Embryonic facial prominence (tissue), 1 donor: ENCODE data around the gene YPEL1.
"Not testable (repeated sequence)": the region's sequence is repeated elsewhere in the genome, so short reads cannot be mapped to it uniquely, and the experiment has no call there.

Experiments used
- DNase-seq: peaks from one replicate; pipeline ENCODE4 v3.0.0-alpha.2; 2016; ENCODE audit errors: extremely low spot score

YPEL1 gene

GRCh38 chr22:21683401-21683811 lies 52.2 kb downstream of the YPEL1 start:
- DNase-seq: no peak

- DNase-seq: no peak
Observed at GRCh38 chr22:21682385-21683175, 53.0 kb downstream of the YPEL1 start.

GRCh38 chr22:21681566-21682370 lies 53.8 kb downstream of the YPEL1 start:
- no peak for DNase-seq

- DNase-seq: no peak
Observed at GRCh38 chr22:21680830-21681565, 54.6 kb downstream of the YPEL1 start.

- DNase-seq: no peak
Observed at GRCh38 chr22:21679383-21679782, 56.2 kb downstream of the YPEL1 start.

GRCh38 chr22:21678842-21679241 lies 56.8 kb downstream of the YPEL1 start:
- DNase-seq: not testable (repeated sequence)

GRCh38 chr22:21677606-21678443 lies 57.8 kb downstream of the YPEL1 start:
- DNase-seq: no peak

GRCh38 chr22:21674638-21675245 lies 60.9 kb downstream of the YPEL1 start:
- no peak for DNase-seq

- no peak for DNase-seq
Observed at GRCh38 chr22:21673534-21674321, 61.9 kb downstream of the YPEL1 start.

- DNase-seq: no peak
Observed at GRCh38 chr22:21672107-21672629, 63.4 kb downstream of the YPEL1 start.

GRCh38 chr22:21669026-21669425 lies 66.6 kb downstream of the YPEL1 start:
- no peak for DNase-seq

GRCh38 chr22:21666786-21667185 lies 68.8 kb downstream of the YPEL1 start:
- DNase-seq: no peak

- no peak for DNase-seq
Observed at GRCh38 chr22:21665047-21665851, 70.3 kb downstream of the YPEL1 start.

- no peak for DNase-seq
Observed at GRCh38 chr22:21663738-21664137, 71.9 kb downstream of the YPEL1 start.

- no peak for DNase-seq
Observed at GRCh38 chr22:21661991-21662390, 73.6 kb downstream of the YPEL1 start.

GRCh38 chr22:21660904-21661303 lies 74.7 kb downstream of the YPEL1 start:
- DNase-seq: no peak

- no peak for DNase-seq
Observed at GRCh38 chr22:21659864-21660525, 75.6 kb downstream of the YPEL1 start.

GRCh38 chr22:21657360-21658032 lies 78.1 kb downstream of the YPEL1 start:
- no peak for DNase-seq
